GM19023 (cell line): ENCODE measurements around the gene RALGPS1.

Experiments used
- ATAC-seq: cut with Tn5 transposase; IDR thresholded peaks from one replicate; pipeline ENCODE4 v1.9.1; 2021; ENCODE audit warnings: mild to moderate bottlenecking, moderate library complexity; ENCODE audit not compliant: unreplicated experiment

Gene RALGPS1

GRCh38 chr9:127199001-127199791 is 284.6 kb downstream of the RALGPS1 start:
- peak; percentile 57 for ATAC-seq

GRCh38 chr9:127200106-127200862 is 285.7 kb downstream of the RALGPS1 start:
- ATAC-seq, result no peak

GRCh38 chr9:127201071-127201541 is 286.5 kb downstream of the RALGPS1 start:
- no peak for ATAC-seq

- ATAC-seq, result no peak
Observed at GRCh38 chr9:127201731-127202130, 287.1 kb downstream of the RALGPS1 start.

- ATAC-seq, result no peak
Observed at GRCh38 chr9:127202461-127203169, 288.0 kb downstream of the RALGPS1 start.

GRCh38 chr9:127203681-127204327 is 289.2 kb downstream of the RALGPS1 start:
- ATAC-seq, result no peak

GRCh38 chr9:127204771-127205470 is 290.3 kb downstream of the RALGPS1 start:
- ATAC-seq, result no peak

- no peak for ATAC-seq
Observed at GRCh38 chr9:127205952-127206351, 291.4 kb downstream of the RALGPS1 start.

- ATAC-seq, result no peak
Observed at GRCh38 chr9:127206666-127207065, 292.1 kb downstream of the RALGPS1 start.

- no peak for ATAC-seq
Observed at GRCh38 chr9:127207734-127208410, 293.3 kb downstream of the RALGPS1 start.

- no peak for ATAC-seq
Observed at GRCh38 chr9:127208416-127208815, 293.8 kb downstream of the RALGPS1 start.

- ATAC-seq, result no peak
Observed at GRCh38 chr9:127209220-127209619, 294.6 kb downstream of the RALGPS1 start.

- ATAC-seq, result no peak
Observed at GRCh38 chr9:127209948-127210640, 295.5 kb downstream of the RALGPS1 start.

- no peak for ATAC-seq
Observed at GRCh38 chr9:127210851-127211730, 296.5 kb downstream of the RALGPS1 start.

GRCh38 chr9:127211983-127212382 is 297.4 kb downstream of the RALGPS1 start:
- no peak for ATAC-seq

- ATAC-seq, result no peak
Observed at GRCh38 chr9:127212453-127212852, 297.9 kb downstream of the RALGPS1 start.

GRCh38 chr9:127213859-127214258 is 299.3 kb downstream of the RALGPS1 start:
- no peak for ATAC-seq
